Measurements from ENCODE around the gene PIGW. TPM values are rescaled to one million over a fixed set of nuclear protein-coding genes. Genes with fewer than 3 reads are reported as not detected.

Gene PIGW
- polyA plus RNA-seq, 1 donor from 2014 or later, result 5.4 TPM

GRCh38 chr17:36546418-36547093, 11.8 kb downstream of the PIGW start:
- no peaks in the 10 kb centered on the region for H4K20me1 ChIP-seq (ENCODE audit: insufficient read depth)
- H3K27me3 ChIP-seq (ENCODE audit: insufficient read depth, low read depth, low read length), result no peaks in the 10 kb centered on the region
- H3K9me3 ChIP-seq (ENCODE audit: low read length), result no peaks in the 10 kb centered on the region
- no peaks in the 10 kb centered on the region for H3K36me3 ChIP-seq (ENCODE audit: insufficient read depth, low read length)
- peak overlapping the region; percentile 90 for H3K4me2 ChIP-seq (ENCODE audit: low read length)
- H3K9ac ChIP-seq (ENCODE audit: low read length), result peak overlapping the region; percentile 88
- H3K79me2 ChIP-seq (replicated peaks; ENCODE audit: insufficient read depth, low read length), result peaks cover 59% of the 10 kb centered on the region
- H3K9me2 ChIP-seq (ENCODE audit: insufficient read depth, low read length), result no peaks in the 10 kb centered on the region
- no peak for TF ChIP-seq CTCF (IDR thresholded peaks at IDR 0.05; ENCODE audit: poor library complexity, severe bottlenecking)
- no peak for TF ChIP-seq POLR2AphosphoS5 (IDR thresholded peaks at IDR 0.05)
- TF ChIP-seq EP300 (conservative IDR thresholded peaks at IDR 0.05; ENCODE audit: poor library complexity, severe bottlenecking), result no peak
- no peak for TF ChIP-seq REST (IDR thresholded peaks at IDR 0.05; ENCODE audit: borderline replicate concordance)
- no peak for TF ChIP-seq TAF1 (IDR thresholded peaks at IDR 0.05; ENCODE audit: low read depth)
- TF ChIP-seq RAD21 (conservative IDR thresholded peaks at IDR 0.05), result no peak
- peaks cover 4% of the 10 kb centered on the region for H3F3A ChIP-seq (ENCODE audit: insufficient read depth, low read length, poor library complexity, severe bottlenecking)
- H3K4me3 ChIP-seq (ENCODE audit: low read length), result peak overlapping the region; percentile 99
- peak overlapping the region; percentile 93 for H3K27ac ChIP-seq (ENCODE audit: low read length)
- no peak overlapping the region for H2AFZ ChIP-seq (ENCODE audit: low read depth, low read length)

DNA sequence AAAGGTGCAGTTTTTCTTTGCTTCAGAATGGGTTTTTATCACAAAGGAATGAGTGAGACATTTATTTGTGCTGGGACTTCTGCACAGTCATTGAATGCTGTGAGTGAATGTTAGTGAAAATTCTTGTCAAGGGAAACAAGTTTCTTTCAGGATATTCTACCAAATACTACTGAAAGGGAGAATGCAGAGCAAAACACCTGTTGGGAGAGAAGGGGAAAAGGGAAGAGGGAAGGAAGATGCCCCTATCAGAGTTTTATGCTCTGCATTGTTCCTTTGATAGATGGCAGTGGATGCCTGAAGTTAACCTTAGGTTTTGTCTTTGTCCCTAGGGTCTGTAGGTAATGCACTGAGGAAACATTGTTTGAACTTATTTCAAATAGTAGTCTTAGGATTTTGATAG, 13.0 kb downstream of the PIGW start:
- TF ChIP-seq TAF1 (IDR thresholded peaks at IDR 0.05; ENCODE audit: low read depth) (no peak), CTCF (IDR thresholded peaks at IDR 0.05; ENCODE audit: poor library complexity, severe bottlenecking) (no peak), POLR2AphosphoS5 (IDR thresholded peaks at IDR 0.05) (no peak), SMC3 (conservative IDR thresholded peaks at IDR 0.05; ENCODE audit: poor library complexity) (no peak), EZH2 (IDR thresholded peaks at IDR 0.05; ENCODE audit: borderline replicate concordance, insufficient read depth, low read length, poor library complexity, severe bottlenecking) (no peak), MXI1 (conservative IDR thresholded peaks at IDR 0.05; ENCODE audit: poor library complexity, severe bottlenecking) (no peak), EP300 (conservative IDR thresholded peaks at IDR 0.05; ENCODE audit: poor library complexity, severe bottlenecking) (no peak), REST (IDR thresholded peaks at IDR 0.05; ENCODE audit: borderline replicate concordance) (no peak), RAD21 (conservative IDR thresholded peaks at IDR 0.05) (no peak)
- H3F3A ChIP-seq (ENCODE audit: insufficient read depth, low read length, poor library complexity, severe bottlenecking), result peaks cover 4% of the 10 kb centered on the region
- no peak overlapping the region for H2AFZ ChIP-seq (ENCODE audit: low read depth, low read length)
- no peaks in the 10 kb centered on the region for H4K20me1 ChIP-seq (ENCODE audit: insufficient read depth)
- H3K27ac ChIP-seq (ENCODE audit: low read length), result no peak overlapping the region
- H3K4me2 ChIP-seq (ENCODE audit: low read length), result peak overlapping the region; percentile 90
- no peaks in the 10 kb centered on the region for H3K27me3 ChIP-seq (ENCODE audit: insufficient read depth, low read depth, low read length)
- H3K9me3 ChIP-seq (ENCODE audit: low read length), result no peaks in the 10 kb centered on the region
- H3K79me2 ChIP-seq (replicated peaks; ENCODE audit: insufficient read depth, low read length), result peaks cover 69% of the 10 kb centered on the region
- H3K9ac ChIP-seq (ENCODE audit: low read length), result no peak overlapping the region
- H3K36me3 ChIP-seq (ENCODE audit: insufficient read depth, low read length), result no peaks in the 10 kb centered on the region
- H3K9me2 ChIP-seq (ENCODE audit: insufficient read depth, low read length), result no peaks in the 10 kb centered on the region
- peak overlapping the region; percentile 99 for H3K4me3 ChIP-seq (ENCODE audit: low read length)
